MM.1S (cell line): ENCODE measurements around the gene TSPAN31.
A peak's percentile ranks its signal among the peaks of the same experiment; 100 is the strongest.
"Not testable (repeated sequence)": the region's sequence is repeated elsewhere in the genome, so short reads cannot be mapped to it uniquely, and the experiment has no call there.

Experiments
- DNase-seq: peaks from one replicate; pipeline ENCODE4 v3.0.0-alpha.2; 2015
- H2AFZ ChIP-seq: fragments of 300-600 bp; sonication (generic); 2 replicates; pipeline ENCODE4 v1.6.0; 2016; ENCODE audit warnings: antibody characterized with exemption, low read length
- H3F3A ChIP-seq: fragments of 300-600 bp; sonication (generic); 2 replicates; pipeline ENCODE4 v1.6.1; 2016; ENCODE audit warnings: mild to moderate bottlenecking, antibody characterized with exemption, low read length, moderate library complexity, mixed read lengths; ENCODE audit not compliant: insufficient read depth
- H3K27ac ChIP-seq: fragments of 300-600 bp; sonication (generic); 2 replicates; pipeline ENCODE4 v1.5.1; 2016; ENCODE audit warnings: mild to moderate bottlenecking, low read length
- H3K27me3 ChIP-seq: fragments of 300-600 bp; sonication (generic); replicated peaks from 2 replicates; pipeline ENCODE4 v1.6.0; 2016; ENCODE audit warnings: low read length; ENCODE audit not compliant: insufficient read depth
- H3K36me3 ChIP-seq: fragments of 300-600 bp; sonication (generic); replicated peaks from 2 replicates; pipeline ENCODE4 v1.6.1; 2016; ENCODE audit warnings: mild to moderate bottlenecking, low read length, mixed read lengths; ENCODE audit not compliant: insufficient read depth
- H3K4me1 ChIP-seq: fragments of 300-600 bp; sonication (generic); 2 replicates; pipeline ENCODE4 v1.6.1; 2016; ENCODE audit warnings: low read length, mixed read lengths
- H3K4me2 ChIP-seq: fragments of 300-600 bp; sonication (generic); 2 replicates; pipeline ENCODE4 v1.6.0; 2016; ENCODE audit warnings: low read depth, low read length
- H3K4me3 ChIP-seq: fragments of 300-600 bp; sonication (generic); 2 replicates; pipeline ENCODE4 v1.5.1; 2016; ENCODE audit warnings: low read length, mixed read lengths
- H3K79me2 ChIP-seq: fragments of 300-600 bp; sonication (generic); 2 replicates; pipeline ENCODE4 v1.6.1; 2016; ENCODE audit warnings: mixed run types, low read length, mixed read lengths
- H3K9ac ChIP-seq: fragments of 300-600 bp; sonication (generic); 2 replicates; pipeline ENCODE4 v1.6.1; 2016; ENCODE audit warnings: low read length, mixed read lengths
- H3K9me2 ChIP-seq: fragments of 300-600 bp; sonication (generic); replicated peaks from 2 replicates; pipeline ENCODE4 v1.6.1; 2016; ENCODE audit warnings: mild to moderate bottlenecking, low read length, mixed read lengths; ENCODE audit not compliant: insufficient read depth
- H3K9me3 ChIP-seq: fragments of 300-600 bp; sonication (generic); replicated peaks from 2 replicates; pipeline ENCODE4 v1.6.1; 2016; ENCODE audit warnings: mild to moderate bottlenecking, low read length, mixed read lengths; ENCODE audit not compliant: insufficient read depth
- H4K20me1 ChIP-seq: fragments of 300-600 bp; sonication (generic); 2 replicates; pipeline ENCODE4 v1.6.1; 2016; ENCODE audit warnings: mild to moderate bottlenecking, low read length, moderate library complexity, mixed read lengths; ENCODE audit not compliant: insufficient read depth
- CTCF ChIP-seq: fragments of 300-600 bp; sonication (generic); IDR thresholded peaks from 2 replicates; pipeline ENCODE4 v1.5.1; 2016; ENCODE audit warnings: antibody characterized with exemption, low read length, mixed read lengths
- EZH2 ChIP-seq: fragments of 300-600 bp; sonication (generic); optimal IDR thresholded peaks from 2 replicates; pipeline ENCODE3; 2017; ENCODE audit warnings: low read depth, mild to moderate bottlenecking, antibody characterized with exemption, low read length, mixed read lengths
- EZH2phosphoT487 ChIP-seq: fragments of 300-600 bp; sonication (generic); IDR thresholded peaks from 2 replicates; pipeline ENCODE4 v1.6.1; 2018; ENCODE audit warnings: antibody characterized with exemption, low read length

The TSPAN31 gene

GRCh38 chr12:57771236-57771872 lies 26.5 kb downstream of the TSPAN31 start:
- Histone ChIP-seq H3K9ac (peak overlapping the region; percentile 97), H3K4me2 (peak overlapping the region; percentile 94), H4K20me1 (no peaks in the 10 kb centered on the region), H3K4me3 (peak overlapping the region; percentile 97), H3K79me2 (peaks cover 12% of the 10 kb centered on the region), H2AFZ (peak overlapping the region; percentile 95), H3K36me3 (no peaks in the 10 kb centered on the region; the same call in 1 of the 2 replicates), H3K27ac (peak overlapping the region; percentile 95), H3F3A (peaks cover 4% of the 10 kb centered on the region; the same call in 1 of the 2 replicates), H3K4me1 (0 out of 2 replicates have a peak, but pooled peaks cover 4% of the 10 kb centered on the region), H3K27me3 (peaks cover 8% of the 10 kb centered on the region), H3K9me2 (no peaks in the 10 kb centered on the region), H3K9me3 (no peaks in the 10 kb centered on the region)
- TF ChIP-seq EZH2 (no peak), CTCF (no peak), EZH2phosphoT487 (no peak)
- DNase-seq = peak; percentile 92

GRCh38 chr12:57771873-57772428 lies 27.1 kb downstream of the TSPAN31 start, which contains the start of gene METTL1:
METTL1 (minus strand) TSS chr12:57772105; CDS start chr12:57772083, 22 bp downstream.
- peak; percentile 98 for DNase-seq
- Histone ChIP-seq H3K27me3 (0 out of 2 replicates have a peak, but pooled peaks cover 2% of the 10 kb centered on the region), H3K9me3 (no peaks in the 10 kb centered on the region), H3K4me1 (0 out of 2 replicates have a peak, but pooled peaks cover 4% of the 10 kb centered on the region), H3K9ac (peak within 1 kb of the TSS; percentile 97), H3K27ac (peak within 1 kb of the TSS; percentile 95), H3K79me2 (peaks cover 12% of the 10 kb centered on the region), H3K9me2 (no peaks in the 10 kb centered on the region), H3K4me3 (peak within 1 kb of the TSS; percentile 97), H3K36me3 (no peaks in the 10 kb centered on the region; the same call in 1 of the 2 replicates), H3K4me2 (peak within 1 kb of the TSS; percentile 94), H3F3A (peaks cover 4% of the 10 kb centered on the region; the same call in 1 of the 2 replicates), H2AFZ (peak within 1 kb of the TSS; percentile 99), H4K20me1 (no peaks in the 10 kb centered on the region)
- no peak for TF ChIP-seq EZH2phosphoT487

- H3K4me3 ChIP-seq = peak within 1 kb of the TSS; percentile 97
- no peaks in the 10 kb centered on the region for H3K9me3 ChIP-seq
- peak within 1 kb of the TSS; percentile 99 for H2AFZ ChIP-seq
- H3K27ac ChIP-seq = peak within 1 kb of the TSS; percentile 95
- TF ChIP-seq EZH2 (no peak), EZH2phosphoT487 (no peak), CTCF (no peak)
- H3K4me2 ChIP-seq = peak within 1 kb of the TSS; percentile 94
- peaks cover 12% of the 10 kb centered on the region for H3K79me2 ChIP-seq
- H4K20me1 ChIP-seq = no peaks in the 10 kb centered on the region
- peak; percentile 33 for DNase-seq
- peak within 1 kb of the TSS; percentile 97 for H3K9ac ChIP-seq
- H3K27me3 ChIP-seq = no peaks in the 10 kb centered on the region
- peaks cover 4% of the 10 kb centered on the region; the same call in 1 of the 2 replicates for H3F3A ChIP-seq
- 0 out of 2 replicates have a peak, but pooled peaks cover 4% of the 10 kb centered on the region for H3K4me1 ChIP-seq
- H3K36me3 ChIP-seq = no peaks in the 10 kb centered on the region; the same call in 1 of the 2 replicates
- H3K9me2 ChIP-seq = no peaks in the 10 kb centered on the region
These were observed 27.8 kb downstream of the TSPAN31 start, which contains the start of gene EEF1AKMT3 for GRCh38 chr12:57772429-57773322. EEF1AKMT3 (plus strand) TSS chr12:57772614; CDS start chr12:57772725, 111 bp downstream.

DNA sequence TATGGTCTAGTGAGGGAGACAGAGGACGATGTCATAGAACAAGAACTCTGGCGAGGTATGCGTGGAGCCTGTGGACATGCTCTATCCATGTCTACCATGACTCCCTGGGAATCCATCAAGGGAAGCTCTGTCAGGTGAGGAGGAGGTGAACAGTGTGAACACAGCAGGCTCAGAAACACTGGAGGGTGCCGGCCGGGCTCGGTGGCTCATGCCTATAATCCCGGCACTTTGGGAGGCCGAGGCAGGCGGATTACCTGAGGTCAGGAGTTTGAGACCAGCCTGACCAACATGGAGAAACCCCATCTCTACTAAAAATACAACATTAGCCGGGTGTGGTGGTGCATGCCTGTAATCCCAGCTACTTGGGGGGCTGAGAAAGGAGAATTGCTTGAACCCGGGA lies 29.8 kb downstream of the TSPAN31 start:
- DNase-seq, H3K9me2 ChIP-seq, H3K36me3 ChIP-seq, H3K9ac ChIP-seq, H2AFZ ChIP-seq, H3K4me2 ChIP-seq, H4K20me1 ChIP-seq, H3F3A ChIP-seq, H3K9me3 ChIP-seq, H3K4me3 ChIP-seq, H3K27ac ChIP-seq, H3K4me1 ChIP-seq, H3K27me3 ChIP-seq: not testable (repeated sequence)
- H3K79me2 ChIP-seq = peaks cover 12% of the 10 kb centered on the region
